Measurements from ENCODE around the gene UNC13C. TPM values are rescaled to one million over a fixed set of nuclear protein-coding genes. Genes with fewer than 3 reads are reported as not detected.

UNC13C gene
- total and polyA plus RNA-seq, 10 of the 15 experiments (the other 5 are each of a cell fraction or from before 2014, with no cell fraction given) = 9.9 to 81.3 (median 25.0) TPM

- POLR2A ChIA-PET = interaction anchor here (0.6 to 0.7 kb wide), 3 partner anchors 23 to 629 kb away, joined by 3 to 8 read pairs (median 5); no protein-coding TSS in a partner anchor
- Histone ChIP-seq H3K4me3 (no peak overlapping the region), H3K79me2 (ENCODE audit: control insufficient read depth, insufficient read depth, low read length) (no peaks in the 10 kb centered on the region), H4K20me1 (ENCODE audit: control insufficient read depth, insufficient read depth) (no peaks in the 10 kb centered on the region), H3K27me3 (replicated peaks in 1 of 2; ENCODE audit: control insufficient read depth in 2 of 2, insufficient read depth in 2 of 2, low read length in 1 of 2) (no peaks in the 10 kb centered on the region), H2AFZ (ENCODE audit: control insufficient read depth, low read depth, low read length) (no peak overlapping the region), H3K36me3 (ENCODE audit: control insufficient read depth in 2 of 2, insufficient read depth in 2 of 2, low read length in 1 of 2) (no peaks in the 10 kb centered on the region), H3K9ac (ENCODE audit: control insufficient read depth, insufficient read depth, low read length) (no peak overlapping the region), H3K4me2 (ENCODE audit: control insufficient read depth, insufficient read depth) (no peak overlapping the region), H3K4me1 (ENCODE audit: control insufficient read depth, insufficient read depth, low read length) (no peaks in the 10 kb centered on the region), H3K27ac (ENCODE audit: control insufficient read depth, insufficient read depth) (no peak overlapping the region), H3K9me3 (replicated peaks; ENCODE audit: control insufficient read depth, insufficient read depth, low read length) (no peaks in the 10 kb centered on the region)
- FAIRE-seq (no peak), ATAC-seq (no peak), DNase-seq (ENCODE audit: low read depth, low spot score) (no peak)
- CTCF ChIA-PET = interaction anchor here (1.1 kb wide), 1 partner anchor 24 kb away, joined by 4 read pairs; no protein-coding TSS in a partner anchor
- in situ Hi-C loops (cut with MboI) (no loop called here), intact Hi-C loops (cut with micrococcal nuclease; ENCODE audit: unreplicated experiment) (no loop called here)
- RAD21 ChIA-PET (ENCODE audit: unreplicated experiment) = interaction anchor here (0.7 to 1.6 kb wide), 4 partner anchors 13 to 224 kb away, joined by 3 to 6 read pairs (median 4); no protein-coding TSS in a partner anchor
- 30% methylated on average over 3 of the region's 3 CpGs for WGBS (ENCODE audit: insufficient coverage, insufficient replicate concordance, low lambda C conversion rate, missing lambda C conversion rate)
- no peak for TF ChIP-seq GATAD2B (conservative IDR thresholded peaks at IDR 0.05; ENCODE audit: low read depth)
- TF ChIP-seq, protein P1, sequence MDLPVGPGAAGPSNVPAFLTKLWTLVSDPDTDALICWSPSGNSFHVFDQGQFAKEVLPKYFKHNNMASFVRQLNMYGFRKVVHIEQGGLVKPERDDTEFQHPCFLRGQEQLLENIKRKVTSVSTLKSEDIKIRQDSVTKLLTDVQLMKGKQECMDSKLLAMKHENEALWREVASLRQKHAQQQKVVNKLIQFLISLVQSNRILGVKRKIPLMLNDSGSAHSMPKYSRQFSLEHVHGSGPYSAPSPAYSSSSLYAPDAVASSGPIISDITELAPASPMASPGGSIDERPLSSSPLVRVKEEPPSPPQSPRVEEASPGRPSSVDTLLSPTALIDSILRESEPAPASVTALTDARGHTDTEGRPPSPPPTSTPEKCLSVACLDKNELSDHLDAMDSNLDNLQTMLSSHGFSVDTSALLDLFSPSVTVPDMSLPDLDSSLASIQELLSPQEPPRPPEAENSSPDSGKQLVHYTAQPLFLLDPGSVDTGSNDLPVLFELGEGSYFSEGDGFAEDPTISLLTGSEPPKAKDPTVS (IDR thresholded peaks at IDR 0.05; ENCODE audit: low read depth, low read length) = no peak
- TF ChIP-seq TCF12 (IDR thresholded peaks at IDR 0.05; ENCODE audit: low read depth, low read length) = no peak
- TF ChIP-seq RFX5 (IDR thresholded peaks at IDR 0.05; ENCODE audit: low read depth, low read length) = no peak
- TF ChIP-seq RELA (IDR thresholded peaks at IDR 0.05; ENCODE audit: borderline replicate concordance, partially characterized antibody) = no peak
- TF ChIP-seq RCOR1 (conservative IDR thresholded peaks at IDR 0.05; ENCODE audit: low read depth, low read length) = no peak
- no peak for TF ChIP-seq SIX5 (IDR thresholded peaks at IDR 0.05; ENCODE audit: low read depth, low read length, severe bottlenecking)
- TF ChIP-seq ZBED1 (IDR thresholded peaks at IDR 0.05; ENCODE audit: borderline replicate concordance) = no peak
- TF ChIP-seq SP1 (IDR thresholded peaks at IDR 0.05; ENCODE audit: low read depth, low read length) = no peak
- TF ChIP-seq SREBF1 (IDR thresholded peaks at IDR 0.05; ENCODE audit: low read length) = no peak
- TF ChIP-seq ZNF217 (IDR thresholded peaks at IDR 0.05) = no peak
- TF ChIP-seq ZNF384 (IDR thresholded peaks at IDR 0.05; ENCODE audit: borderline replicate concordance, low read depth, low read length) = no peak
- TF ChIP-seq, protein P2, sequence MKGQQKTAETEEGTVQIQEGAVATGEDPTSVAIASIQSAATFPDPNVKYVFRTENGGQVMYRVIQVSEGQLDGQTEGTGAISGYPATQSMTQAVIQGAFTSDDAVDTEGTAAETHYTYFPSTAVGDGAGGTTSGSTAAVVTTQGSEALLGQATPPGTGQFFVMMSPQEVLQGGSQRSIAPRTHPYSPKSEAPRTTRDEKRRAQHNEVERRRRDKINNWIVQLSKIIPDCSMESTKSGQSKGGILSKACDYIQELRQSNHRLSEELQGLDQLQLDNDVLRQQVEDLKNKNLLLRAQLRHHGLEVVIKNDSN (IDR thresholded peaks at IDR 0.05; ENCODE audit: borderline replicate concordance, extremely low read length, insufficient read depth, low read depth, low read length) = no peak
- TF ChIP-seq JUNB (IDR thresholded peaks at IDR 0.05) = no peak
- no peak for TF ChIP-seq CBX5 (IDR thresholded peaks at IDR 0.05; ENCODE audit: low read depth)
- BruUV-seq (replicated peaks) = no TSS peak
- SMC1A ChIA-PET (ENCODE audit: uncharacterized antibody, unreplicated experiment) = interaction anchor here (1.1 to 1.8 kb wide), 3 partner anchors 11 to 26 kb away, joined by 3 to 6 read pairs (median 4); no protein-coding TSS in a partner anchor
Measured at GRCh38 chr15:54547491-54547890, 569.2 kb downstream of the UNC13C start.

Measured in GM12878 (cell line).